Transverse colon (tissue), 3 donors: ENCODE measurements around the gene KEAP1.

Experiments used
- CTCF ChIP-seq, 5 experiments: fragments of 200-600 bp in 3 of 5; fragments of 450-650 bp in 2 of 5; sonication (generic) in 3 of 5; IDR thresholded peaks; 1 replicate in 2 of 5; 2 replicates in 3 of 5; pipeline ENCODE4 v1.5.1; 2016 to 2017; ENCODE audit warnings: antibody characterized with exemption in 5 of 5, inconsistent platforms in 3 of 5, mild to moderate bottlenecking in 2 of 5, moderate library complexity in 1 of 5
- EP300 ChIP-seq: sonication (generic); formaldehyde crosslinking; IDR thresholded peaks from one replicate; pipeline ENCODE4 v1.6.1; 2017; ENCODE audit warnings: antibody characterized with exemption, low read depth
- POLR2A ChIP-seq: fragments of 450-650 bp; IDR thresholded peaks from one replicate; pipeline ENCODE4 v1.6.1; 2016; ENCODE audit warnings: antibody characterized with exemption, mild to moderate bottlenecking, moderate library complexity

- TF ChIP-seq CTCF (IDR thresholded peaks at IDR 0.05) (peak; percentile 77 to 89 (median 79)), POLR2A (no peak), EP300 (no peak)
Observed at GRCh38 chr19:10505583-10506229, 2.5 kb upstream of the KEAP1 start.
